H1 (cell line): Measurements from ENCODE around the gene TYR.

ENCODE experiments used
- ATF3 ChIP-seq: IDR thresholded peaks from 2 replicates; pipeline ENCODE4 v1.6.1; 2011; ENCODE audit warnings: low read depth, mild to moderate bottlenecking, low read length; ENCODE audit not compliant: insufficient read depth
- MAX ChIP-seq: IDR thresholded peaks from 2 replicates; pipeline ENCODE4 v1.6.1; 2012; ENCODE audit warnings: inconsistent platforms

- TF ChIP-seq MAX (no peak), ATF3 (no peak)
Observed at GRCh38 chr11:89176938-89177337, 737 bp upstream of the TYR start.
